ENCODE results near the gene ATP4A. TPM values are rescaled to one million over a fixed set of nuclear protein-coding genes. Genes with fewer than 3 reads are reported as not detected.
"Not testable (repeated sequence)": the region's sequence is repeated elsewhere in the genome, so short reads cannot be mapped to it uniquely, and the experiment has no call there.

ATP4A gene
- total RNA-seq: not detected

- no peak for DNase-seq
Measured at GRCh38 chr19:35563207-35563829, at the start of gene ATP4A. Gene ATP4A, minus strand, starts transcription at chr19:35563658. Its CDS starts 29 bp downstream, at chr19:35563629.

GRCh38 chr19:35612559-35613321 is 49.3 kb upstream of the ATP4A start, which contains the start of gene HAUS5:
Gene HAUS5, plus strand, starts transcription at chr19:35612735. Its CDS starts 60 bp downstream, at chr19:35612795.
- peak; percentile 82 for DNase-seq

- DNase-seq: no peak
Measured at GRCh38 chr19:35612224-35612558, 48.7 kb upstream of the ATP4A start.

GRCh38 chr19:35609851-35610353 is 46.4 kb upstream of the ATP4A start:
- no peak for DNase-seq

- DNase-seq: no peak
Measured at GRCh38 chr19:35608251-35608650, 44.8 kb upstream of the ATP4A start.

- DNase-seq: no peak
Measured at GRCh38 chr19:35607661-35608060, 44.2 kb upstream of the ATP4A start.

GRCh38 chr19:35607170-35607569 is 43.7 kb upstream of the ATP4A start:
- not testable (repeated sequence) for DNase-seq

GRCh38 chr19:35604436-35604835 is 41.0 kb upstream of the ATP4A start:
- not testable (repeated sequence) for DNase-seq

- DNase-seq: no peak
Measured at GRCh38 chr19:35601971-35602370, 38.5 kb upstream of the ATP4A start.

- DNase-seq: no peak
Measured at GRCh38 chr19:35596366-35596999, 33.0 kb upstream of the ATP4A start.

GRCh38 chr19:35595928-35596327 is 32.5 kb upstream of the ATP4A start:
- DNase-seq: no peak

GRCh38 chr19:35595026-35595425 is 31.6 kb upstream of the ATP4A start:
- not testable (repeated sequence) for DNase-seq

- no peak for DNase-seq
Measured at GRCh38 chr19:35592226-35592625, 28.8 kb upstream of the ATP4A start.

GRCh38 chr19:35590875-35591274 is 27.4 kb upstream of the ATP4A start:
- DNase-seq: no peak

- DNase-seq: no peak
Measured at GRCh38 chr19:35587321-35587720, 23.9 kb upstream of the ATP4A start.

GRCh38 chr19:35585848-35586247 is 22.4 kb upstream of the ATP4A start, which contains the start of gene PMIS2:
Gene PMIS2, plus strand, starts transcription at chr19:35586173. Its CDS starts 87 bp downstream, at chr19:35586260.
- no peak for DNase-seq

GRCh38 chr19:35582760-35583159 is 19.3 kb upstream of the ATP4A start:
- no peak for DNase-seq

- DNase-seq: no peak
Measured at GRCh38 chr19:35578707-35579106, 15.2 kb upstream of the ATP4A start.

- no peak for DNase-seq
Measured at GRCh38 chr19:35577918-35578317, 14.5 kb upstream of the ATP4A start.

- no peak for DNase-seq
Measured at GRCh38 chr19:35571406-35571965, 8.0 kb upstream of the ATP4A start.

- DNase-seq: no peak
Measured at GRCh38 chr19:35569281-35569781, 5.9 kb upstream of the ATP4A start.

GRCh38 chr19:35566738-35567137 is 3.3 kb upstream of the ATP4A start:
- DNase-seq: no peak

All from skin of body (tissue), 2 donors.